HUES6 (cell line): ENCODE data around the gene TPBGL.

Experiments used
- H3K27ac ChIP-seq: 2 replicates; pipeline ENCODE4 v1.7.0; 2013; ENCODE audit warnings: low read depth, mild to moderate bottlenecking, low read length, inconsistent platforms
- H3K27me3 ChIP-seq: 2 replicates; pipeline ENCODE4 v1.6.1; 2013; ENCODE audit warnings: low read length; ENCODE audit not compliant: control insufficient read depth, insufficient read depth
- H3K36me3 ChIP-seq: 2 replicates; pipeline ENCODE4 v1.6.1; 2013; ENCODE audit warnings: low read length; ENCODE audit not compliant: control insufficient read depth, insufficient read depth
- H3K4me1 ChIP-seq: 2 replicates; pipeline ENCODE4 v1.6.1; 2013; ENCODE audit warnings: low read length; ENCODE audit not compliant: control insufficient read depth, insufficient read depth
- H3K4me3 ChIP-seq: 2 replicates; pipeline ENCODE4 v1.5.1; 2013; ENCODE audit warnings: low read depth, low read length
- H3K9ac ChIP-seq: one replicate; pipeline ENCODE4 v1.6.1; 2013; ENCODE audit warnings: mild to moderate bottlenecking, low read length
- H3K9me3 ChIP-seq: 2 replicates; pipeline ENCODE4 v1.6.1; 2013; ENCODE audit warnings: low read depth, low read length; ENCODE audit not compliant: control insufficient read depth, insufficient read depth

The TPBGL gene

DNA sequence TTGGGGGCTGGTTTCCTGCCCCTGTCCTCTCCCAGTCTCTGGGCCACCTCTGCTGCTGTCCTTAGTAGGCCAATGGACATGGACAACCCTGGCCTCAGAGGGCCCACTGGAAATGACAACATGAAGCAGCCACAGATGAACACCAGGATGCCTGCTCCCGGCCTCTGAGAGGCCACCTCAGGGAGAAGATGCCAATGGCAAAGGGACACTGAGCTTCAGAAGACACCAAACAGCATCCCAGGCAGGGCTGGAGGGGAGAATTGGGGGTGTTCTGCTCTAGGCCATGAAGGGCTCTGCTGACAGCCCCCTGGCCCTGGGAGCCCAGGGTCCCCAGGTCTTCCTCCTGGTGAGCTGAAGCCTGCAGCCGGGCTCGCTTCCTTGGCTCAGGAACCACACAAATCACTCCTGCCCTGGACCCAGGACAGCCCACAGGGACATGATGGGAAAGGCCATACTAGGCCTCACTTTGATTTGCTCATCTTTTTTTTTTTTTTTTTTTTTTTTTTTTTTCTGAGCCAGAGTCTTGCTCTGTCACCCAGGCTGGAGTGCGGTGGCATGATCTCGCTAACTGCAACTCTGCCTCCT, 45.3 kb downstream of the TPBGL start:
- Histone ChIP-seq H3K9me3 (no peaks in the 10 kb centered on the region), H3K36me3 (peaks cover 82% of the 10 kb centered on the region), H3K27me3 (no peaks in the 10 kb centered on the region), H3K9ac (no peak overlapping the region), H3K4me3 (no peak overlapping the region), H3K4me1 (peaks cover 15% of the 10 kb centered on the region; the same call in 1 of the 2 replicates), H3K27ac (no peak overlapping the region)

DNA sequence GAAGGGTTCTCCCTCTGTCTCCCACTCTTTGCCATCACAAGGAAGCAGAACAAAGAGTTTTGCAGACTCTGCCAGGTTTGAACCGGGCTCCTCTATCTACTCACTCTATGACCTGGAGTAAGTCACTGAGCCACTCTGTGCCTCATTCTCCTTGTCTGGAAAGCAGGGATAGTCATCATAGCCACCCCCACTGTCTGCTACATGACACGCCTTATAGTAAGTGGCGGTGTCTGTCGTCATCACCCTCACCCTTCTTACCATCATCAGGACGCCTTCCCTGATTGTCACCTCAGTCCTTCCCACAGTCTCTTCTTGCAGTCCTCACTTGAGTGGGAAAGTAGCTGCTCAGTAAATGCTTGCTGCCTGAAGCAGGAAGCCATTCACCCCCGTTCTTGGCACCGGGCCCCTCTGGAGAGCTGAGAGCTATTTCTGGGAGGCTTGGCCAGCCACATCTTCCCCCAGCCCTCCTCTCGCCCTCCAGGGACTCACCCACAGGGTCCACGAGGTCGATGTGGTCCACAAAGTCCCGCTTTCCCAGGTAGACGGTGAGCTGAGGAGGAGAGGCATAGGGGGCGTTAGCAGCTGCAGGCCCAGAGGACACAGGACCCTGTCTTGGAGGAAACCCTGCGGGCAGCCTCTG, 46.4 kb downstream of the TPBGL start:
- Histone ChIP-seq H3K4me1 (peaks cover 15% of the 10 kb centered on the region; the same call in 1 of the 2 replicates), H3K36me3 (peaks cover 74% of the 10 kb centered on the region), H3K9me3 (no peaks in the 10 kb centered on the region), H3K27ac (no peak overlapping the region), H3K9ac (no peak overlapping the region), H3K4me3 (no peak overlapping the region), H3K27me3 (no peaks in the 10 kb centered on the region)

DNA sequence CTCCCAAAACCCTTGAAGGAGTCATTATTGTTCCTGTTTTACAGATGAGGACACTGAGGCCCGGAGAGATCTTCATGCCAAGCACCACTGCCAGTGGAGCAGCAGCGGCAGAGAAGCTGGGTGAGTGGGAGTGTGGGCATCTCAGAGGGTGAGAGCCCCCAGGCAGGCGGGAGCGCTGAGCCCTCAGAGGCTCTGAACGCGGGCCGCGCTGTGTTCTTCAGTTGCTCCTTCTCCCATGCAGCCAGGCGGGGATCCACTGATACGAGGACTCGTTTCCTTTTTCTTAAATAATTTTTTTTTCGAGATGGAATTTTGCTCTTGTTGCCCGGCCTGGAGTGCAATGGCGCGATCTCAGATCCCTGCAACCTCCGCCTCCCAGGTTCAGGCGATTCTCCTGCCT, 47.0 kb downstream of the TPBGL start:
- H3K36me3 ChIP-seq = peaks cover 68% of the 10 kb centered on the region
- peaks cover 15% of the 10 kb centered on the region; the same call in 1 of the 2 replicates for H3K4me1 ChIP-seq
- no peak overlapping the region for H3K27ac ChIP-seq
- H3K9me3 ChIP-seq = no peaks in the 10 kb centered on the region
- no peak overlapping the region for H3K9ac ChIP-seq
- no peak overlapping the region for H3K4me3 ChIP-seq
- no peaks in the 10 kb centered on the region for H3K27me3 ChIP-seq

- Histone ChIP-seq H3K36me3 (peaks cover 50% of the 10 kb centered on the region), H3K4me1 (peaks cover 9% of the 10 kb centered on the region; the same call in 1 of the 2 replicates), H3K4me3 (no peak overlapping the region), H3K27me3 (no peaks in the 10 kb centered on the region), H3K9me3 (no peaks in the 10 kb centered on the region), H3K27ac (no peak overlapping the region), H3K9ac (no peak overlapping the region)
These were observed 48.9 kb downstream of the TPBGL start for GRCh38 chr11:75289511-75289760.

GRCh38 chr11:75289919-75290318, 49.3 kb downstream of the TPBGL start:
- Histone ChIP-seq H3K4me1 (peaks cover 8% of the 10 kb centered on the region; the same call in 1 of the 2 replicates), H3K27ac (no peak overlapping the region), H3K9ac (no peak overlapping the region), H3K9me3 (no peaks in the 10 kb centered on the region), H3K27me3 (no peaks in the 10 kb centered on the region), H3K4me3 (no peak overlapping the region), H3K36me3 (peaks cover 47% of the 10 kb centered on the region)

DNA sequence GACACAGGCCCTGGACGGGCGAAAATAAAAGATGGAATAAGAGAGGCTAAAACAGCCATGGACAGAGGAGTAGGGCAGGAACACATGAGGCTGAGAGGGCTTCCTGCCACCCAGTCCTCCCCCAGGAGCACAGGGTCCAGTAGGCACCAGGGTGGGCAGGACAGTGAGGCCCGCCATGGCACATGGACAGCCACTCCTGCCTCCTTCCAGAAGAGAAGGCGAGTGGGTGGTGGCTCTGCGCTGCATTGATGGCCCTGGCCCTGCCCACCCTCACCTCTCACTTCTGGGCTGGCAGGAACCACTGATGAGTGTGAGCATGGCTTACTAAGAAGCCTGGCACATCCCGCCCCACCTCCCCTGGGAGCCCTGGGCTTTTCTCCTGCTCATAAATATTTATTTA, 51.2 kb downstream of the TPBGL start:
- 0 out of 2 replicates have a peak, but pooled peaks cover 3% of the 10 kb centered on the region for H3K9me3 ChIP-seq
- no peak overlapping the region for H3K9ac ChIP-seq
- peaks cover 39% of the 10 kb centered on the region; the same call in 1 of the 2 replicates for H3K36me3 ChIP-seq
- no peak overlapping the region for H3K27ac ChIP-seq
- H3K27me3 ChIP-seq = no peaks in the 10 kb centered on the region
- H3K4me3 ChIP-seq = no peak overlapping the region
- H3K4me1 ChIP-seq = peaks cover 5% of the 10 kb centered on the region; the same call in 1 of the 2 replicates

DNA sequence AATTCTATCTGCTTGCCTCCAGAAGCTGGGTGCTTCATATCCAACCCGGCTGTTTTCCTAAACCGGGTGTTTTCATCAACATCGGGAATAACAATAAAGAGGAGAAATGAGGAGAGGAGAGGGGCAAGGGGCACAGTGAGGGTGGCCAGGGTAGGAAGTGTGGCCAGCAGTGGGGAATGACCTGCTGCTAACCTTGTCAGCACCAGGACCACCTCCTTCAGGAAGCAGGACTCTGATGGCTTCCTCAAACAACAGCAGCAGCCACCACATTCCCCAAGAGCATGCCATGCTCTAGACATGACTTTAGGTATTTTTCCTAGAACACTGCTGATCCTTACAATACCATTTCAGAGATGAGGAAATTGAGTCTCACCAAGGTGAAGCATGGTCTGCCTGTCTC, 52.4 kb downstream of the TPBGL start:
- H3K36me3 ChIP-seq = peaks cover 34% of the 10 kb centered on the region
- peaks cover 5% of the 10 kb centered on the region; the same call in 1 of the 2 replicates for H3K4me1 ChIP-seq
- H3K27me3 ChIP-seq = no peaks in the 10 kb centered on the region
- no peak overlapping the region for H3K27ac ChIP-seq
- no peak overlapping the region for H3K4me3 ChIP-seq
- 0 out of 2 replicates have a peak, but pooled peaks cover 3% of the 10 kb centered on the region for H3K9me3 ChIP-seq
- no peak overlapping the region for H3K9ac ChIP-seq
